HK-2 (cell line): ENCODE results near the gene ARX.

Experiments used
- DNase-seq: peaks from one replicate; pipeline ENCODE4 v3.0.0-alpha.2; 2018; ENCODE audit not compliant: unreplicated experiment

The ARX gene

GRCh38 chrX:25001808-25002660 lies 13.7 kb downstream of the ARX start:
- no peak for DNase-seq

GRCh38 chrX:24999511-24999910 lies 16.3 kb downstream of the ARX start:
- DNase-seq = no peak

GRCh38 chrX:24996096-24996709 lies 19.6 kb downstream of the ARX start:
- DNase-seq = no peak

GRCh38 chrX:24993879-24994278 lies 21.9 kb downstream of the ARX start:
- DNase-seq = no peak

- DNase-seq = no peak
Observed at GRCh38 chrX:24990535-24990934, 25.2 kb downstream of the ARX start.

- DNase-seq = no peak
Observed at GRCh38 chrX:24988314-24988713, 27.5 kb downstream of the ARX start.

- no peak for DNase-seq
Observed at GRCh38 chrX:24987731-24988130, 28.0 kb downstream of the ARX start.

- DNase-seq = no peak
Observed at GRCh38 chrX:24985120-24985519, 30.6 kb downstream of the ARX start.

GRCh38 chrX:24983931-24984330 lies 31.8 kb downstream of the ARX start:
- no peak for DNase-seq

GRCh38 chrX:24982306-24982965 lies 33.3 kb downstream of the ARX start:
- no peak for DNase-seq

- DNase-seq = no peak
Observed at GRCh38 chrX:24981030-24981429, 34.7 kb downstream of the ARX start.

- no peak for DNase-seq
Observed at GRCh38 chrX:24979081-24979480, 36.7 kb downstream of the ARX start.

GRCh38 chrX:24969812-24970211 lies 46.0 kb downstream of the ARX start:
- no peak for DNase-seq

- DNase-seq = no peak
Observed at GRCh38 chrX:24965372-24965771, 50.4 kb downstream of the ARX start.

- no peak for DNase-seq
Observed at GRCh38 chrX:24963823-24964222, 51.9 kb downstream of the ARX start.

GRCh38 chrX:24961809-24962208 lies 54.0 kb downstream of the ARX start:
- DNase-seq = no peak

GRCh38 chrX:24956828-24957227 lies 58.9 kb downstream of the ARX start:
- no peak for DNase-seq

GRCh38 chrX:24955372-24955930 lies 60.3 kb downstream of the ARX start:
- no peak for DNase-seq

- no peak for DNase-seq
Observed at GRCh38 chrX:24954732-24955131, 61.0 kb downstream of the ARX start.
